ENCODE results near the gene CRK.

CRK gene

GRCh38 chr17:1485423-1486376 is 29.7 kb upstream of the CRK start:
- H3K27me3 ChIP-seq (ENCODE audit: control insufficient read depth in 1 of 2, insufficient read depth in 2 of 2, low read length in 2 of 2) = no peaks in the 10 kb centered on the region
- H3K9ac ChIP-seq (ENCODE audit: low read length in 2 of 2) = peak overlapping the region; percentile 78 to 81
- peaks cover 14 to 16% of the 10 kb centered on the region in 2 donors for H3K36me3 ChIP-seq (ENCODE audit: control insufficient read depth in 2 of 2, insufficient read depth in 2 of 2, low read length in 2 of 2)
- peaks cover 73% of the 10 kb centered on the region for H3K4me1 ChIP-seq (ENCODE audit: control insufficient read depth, insufficient read depth, low read length)
- no peaks in the 10 kb centered on the region for H3K9me3 ChIP-seq (ENCODE audit: control insufficient read depth in 2 of 2, low read length in 2 of 2)
- H3K27ac ChIP-seq (ENCODE audit: low read length) = peak overlapping the region; percentile 89
- H3K4me3 ChIP-seq (ENCODE audit: low read length in 2 of 2) = peak overlapping the region; percentile 71 to 80

- Histone ChIP-seq H3K36me3 (ENCODE audit: control insufficient read depth in 2 of 2, insufficient read depth in 2 of 2, low read length in 2 of 2) (peaks cover 17 to 19% of the 10 kb centered on the region in 2 donors), H3K4me1 (ENCODE audit: control insufficient read depth, insufficient read depth, low read length) (peaks cover 67% of the 10 kb centered on the region), H3K27ac (ENCODE audit: low read length) (peak overlapping the region; percentile 81), H3K27me3 (ENCODE audit: control insufficient read depth in 1 of 2, insufficient read depth in 2 of 2, low read length in 2 of 2) (no peaks in the 10 kb centered on the region), H3K9ac (ENCODE audit: low read length in 2 of 2) (peak overlapping the region; percentile 78 to 81), H3K9me3 (ENCODE audit: control insufficient read depth in 2 of 2, low read length in 2 of 2) (no peaks in the 10 kb centered on the region), H3K4me3 (ENCODE audit: low read length in 2 of 2) (peak overlapping the region; percentile 71 to 80)
Measured at GRCh38 chr17:1484676-1485422, 28.8 kb upstream of the CRK start.

GRCh38 chr17:1484060-1484535 is 28.1 kb upstream of the CRK start:
- Histone ChIP-seq H3K4me3 (ENCODE audit: low read length in 2 of 2) (peak overlapping the region in 1 of 2 donors; percentile 80), H3K9me3 (ENCODE audit: control insufficient read depth in 2 of 2, low read length in 2 of 2) (no peaks in the 10 kb centered on the region), H3K27me3 (ENCODE audit: control insufficient read depth in 1 of 2, insufficient read depth in 2 of 2, low read length in 2 of 2) (no peaks in the 10 kb centered on the region), H3K9ac (ENCODE audit: low read length in 2 of 2) (peak overlapping the region in 1 of 2 donors; percentile 42), H3K36me3 (ENCODE audit: control insufficient read depth in 2 of 2, insufficient read depth in 2 of 2, low read length in 2 of 2) (peaks cover 22% of the 10 kb centered on the region in 2 donors), H3K27ac (ENCODE audit: low read length) (peak overlapping the region; percentile 53), H3K4me1 (ENCODE audit: control insufficient read depth, insufficient read depth, low read length) (peaks cover 60% of the 10 kb centered on the region)

- peak overlapping the region; percentile 60 for H3K27ac ChIP-seq (ENCODE audit: low read length)
- no peak overlapping the region for H3K4me3 ChIP-seq (ENCODE audit: low read length in 2 of 2)
- peaks cover 33 to 34% of the 10 kb centered on the region in 2 donors for H3K36me3 ChIP-seq (ENCODE audit: control insufficient read depth in 2 of 2, insufficient read depth in 2 of 2, low read length in 2 of 2)
- peaks cover 48% of the 10 kb centered on the region for H3K4me1 ChIP-seq (ENCODE audit: control insufficient read depth, insufficient read depth, low read length)
- no peak overlapping the region for H3K9ac ChIP-seq (ENCODE audit: low read length in 2 of 2)
- no peaks in the 10 kb centered on the region for H3K9me3 ChIP-seq (ENCODE audit: control insufficient read depth in 2 of 2, low read length in 2 of 2)
- no peaks in the 10 kb centered on the region for H3K27me3 ChIP-seq (ENCODE audit: control insufficient read depth in 1 of 2, insufficient read depth in 2 of 2, low read length in 2 of 2)
Measured at GRCh38 chr17:1482680-1483079, 26.6 kb upstream of the CRK start.

- Histone ChIP-seq H3K4me1 (ENCODE audit: control insufficient read depth, insufficient read depth, low read length) (peaks cover 41% of the 10 kb centered on the region), H3K27me3 (ENCODE audit: control insufficient read depth in 1 of 2, insufficient read depth in 2 of 2, low read length in 2 of 2) (no peaks in the 10 kb centered on the region), H3K27ac (ENCODE audit: low read length) (peak overlapping the region; percentile 18), H3K4me3 (ENCODE audit: low read length in 2 of 2) (no peak overlapping the region), H3K36me3 (ENCODE audit: control insufficient read depth in 2 of 2, insufficient read depth in 2 of 2, low read length in 2 of 2) (peaks cover 39 to 40% of the 10 kb centered on the region in 2 donors), H3K9ac (ENCODE audit: low read length in 2 of 2) (no peak overlapping the region), H3K9me3 (ENCODE audit: control insufficient read depth in 2 of 2, low read length in 2 of 2) (no peaks in the 10 kb centered on the region)
Measured at GRCh38 chr17:1481736-1482135, 25.7 kb upstream of the CRK start.

GRCh38 chr17:1480747-1481465 is 24.9 kb upstream of the CRK start:
- Histone ChIP-seq H3K9ac (ENCODE audit: low read length in 2 of 2) (no peak overlapping the region), H3K27me3 (ENCODE audit: control insufficient read depth in 1 of 2, insufficient read depth in 2 of 2, low read length in 2 of 2) (no peaks in the 10 kb centered on the region), H3K27ac (ENCODE audit: low read length) (peak overlapping the region; percentile 53), H3K4me1 (ENCODE audit: control insufficient read depth, insufficient read depth, low read length) (peaks cover 38% of the 10 kb centered on the region), H3K9me3 (ENCODE audit: control insufficient read depth in 2 of 2, low read length in 2 of 2) (no peaks in the 10 kb centered on the region), H3K4me3 (ENCODE audit: low read length in 2 of 2) (no peak overlapping the region), H3K36me3 (ENCODE audit: control insufficient read depth in 2 of 2, insufficient read depth in 2 of 2, low read length in 2 of 2) (peaks cover 40 to 43% of the 10 kb centered on the region in 2 donors)

GRCh38 chr17:1478418-1478817 is 22.4 kb upstream of the CRK start:
- Histone ChIP-seq H3K27me3 (ENCODE audit: control insufficient read depth in 1 of 2, insufficient read depth in 2 of 2, low read length in 2 of 2) (no peaks in the 10 kb centered on the region), H3K27ac (ENCODE audit: low read length) (no peak overlapping the region), H3K9ac (ENCODE audit: low read length in 2 of 2) (no peak overlapping the region), H3K9me3 (ENCODE audit: control insufficient read depth in 2 of 2, low read length in 2 of 2) (no peaks in the 10 kb centered on the region), H3K4me3 (ENCODE audit: low read length in 2 of 2) (no peak overlapping the region), H3K4me1 (ENCODE audit: control insufficient read depth, insufficient read depth, low read length) (peaks cover 38% of the 10 kb centered on the region), H3K36me3 (ENCODE audit: control insufficient read depth in 2 of 2, insufficient read depth in 2 of 2, low read length in 2 of 2) (peaks cover 51% of the 10 kb centered on the region in 2 donors)

GRCh38 chr17:1475321-1475854 is 19.4 kb upstream of the CRK start:
- H3K4me3 ChIP-seq (ENCODE audit: low read length in 2 of 2) = no peak overlapping the region
- H3K27ac ChIP-seq (ENCODE audit: low read length) = peak overlapping the region; percentile 46
- H3K27me3 ChIP-seq (ENCODE audit: control insufficient read depth in 1 of 2, insufficient read depth in 2 of 2, low read length in 2 of 2) = no peaks in the 10 kb centered on the region
- peaks cover 50 to 52% of the 10 kb centered on the region in 2 donors for H3K36me3 ChIP-seq (ENCODE audit: control insufficient read depth in 2 of 2, insufficient read depth in 2 of 2, low read length in 2 of 2)
- no peak overlapping the region for H3K9ac ChIP-seq (ENCODE audit: low read length in 2 of 2)
- no peaks in the 10 kb centered on the region for H3K9me3 ChIP-seq (ENCODE audit: control insufficient read depth in 2 of 2, low read length in 2 of 2)
- H3K4me1 ChIP-seq (ENCODE audit: control insufficient read depth, insufficient read depth, low read length) = peaks cover 20% of the 10 kb centered on the region

- Histone ChIP-seq H3K4me1 (ENCODE audit: control insufficient read depth, insufficient read depth, low read length) (peaks cover 20% of the 10 kb centered on the region), H3K36me3 (ENCODE audit: control insufficient read depth in 2 of 2, insufficient read depth in 2 of 2, low read length in 2 of 2) (peaks cover 50 to 52% of the 10 kb centered on the region in 2 donors), H3K27me3 (ENCODE audit: control insufficient read depth in 1 of 2, insufficient read depth in 2 of 2, low read length in 2 of 2) (no peaks in the 10 kb centered on the region), H3K9me3 (ENCODE audit: control insufficient read depth in 2 of 2, low read length in 2 of 2) (no peaks in the 10 kb centered on the region), H3K9ac (ENCODE audit: low read length in 2 of 2) (no peak overlapping the region), H3K4me3 (ENCODE audit: low read length in 2 of 2) (no peak overlapping the region), H3K27ac (ENCODE audit: low read length) (peak overlapping the region; percentile 46)
Measured at GRCh38 chr17:1474402-1475189, 18.6 kb upstream of the CRK start.
